ENCODE results near the gene SIRT3.

GRCh38 chr11:223884-224283 is 12.3 kb downstream of the SIRT3 start:
- TF ChIP-seq EZH2 (IDR thresholded peaks at IDR 0.05) (no peak), POLR2AphosphoS5 (IDR thresholded peaks at IDR 0.05; ENCODE audit: borderline replicate concordance, low read depth, low read length) (no peak), FOXP2 (optimal IDR thresholded peaks at IDR 0.05; ENCODE audit: control extremely low read depth, extremely low read length, insufficient read depth) (no peak)

All from SK-N-MC (cell line).